Transverse colon (tissue), 4 donors: ENCODE measurements around the gene BFSP2.
"Not testable (repeated sequence)": the region's sequence is repeated elsewhere in the genome, so short reads cannot be mapped to it uniquely, and the experiment has no call there.

Experiments used
- EP300 ChIP-seq: sonication (generic); formaldehyde crosslinking; IDR thresholded peaks from one replicate; pipeline ENCODE4 v1.6.1; 2017; ENCODE audit warnings: antibody characterized with exemption, low read depth
- POLR2AphosphoS5 ChIP-seq, 3 donors: sonication (generic); formaldehyde crosslinking; IDR thresholded peaks; one replicate each; pipeline ENCODE4 v1.6.1; 2016; ENCODE audit warnings: antibody characterized with exemption in 3 of 3
- TF ChIP-seq, protein P1 (sequence below), 5 experiments: fragments of 200-600 bp in 3 of 5; fragments of 450-650 bp in 2 of 5; sonication (generic) in 3 of 5; IDR thresholded peaks; 1 replicate in 2 of 5; 2 replicates in 3 of 5; pipeline ENCODE4 v1.5.1; 2016 to 2017; ENCODE audit warnings: antibody characterized with exemption in 5 of 5, inconsistent platforms in 3 of 5, mild to moderate bottlenecking in 2 of 5, moderate library complexity in 1 of 5

DNA sequence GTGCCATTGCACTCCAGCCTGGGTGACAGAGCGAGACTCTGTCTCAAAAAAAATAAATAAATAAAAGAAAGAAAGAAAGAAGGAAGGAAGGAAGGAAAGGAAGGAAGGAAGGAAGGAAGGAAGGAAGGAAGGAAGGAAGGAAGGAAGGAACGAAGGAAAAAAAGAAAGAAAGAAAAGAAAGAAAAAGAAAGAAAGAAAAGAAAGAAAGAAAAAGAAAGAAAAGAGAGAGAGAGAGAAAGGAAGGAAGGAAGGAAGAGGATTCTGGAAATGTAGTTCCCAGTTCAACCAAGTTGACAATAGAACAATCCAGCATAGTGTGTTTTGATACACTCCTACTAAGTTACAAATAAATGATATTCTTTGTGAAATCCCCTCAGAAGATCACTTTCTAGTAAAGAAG is 102.7 kb downstream of the BFSP2 start:
- not testable (repeated sequence) for TF ChIP-seq EP300; POLR2AphosphoS5 (IDR thresholded peaks at IDR 0.05)
- TF ChIP-seq, protein P1, sequence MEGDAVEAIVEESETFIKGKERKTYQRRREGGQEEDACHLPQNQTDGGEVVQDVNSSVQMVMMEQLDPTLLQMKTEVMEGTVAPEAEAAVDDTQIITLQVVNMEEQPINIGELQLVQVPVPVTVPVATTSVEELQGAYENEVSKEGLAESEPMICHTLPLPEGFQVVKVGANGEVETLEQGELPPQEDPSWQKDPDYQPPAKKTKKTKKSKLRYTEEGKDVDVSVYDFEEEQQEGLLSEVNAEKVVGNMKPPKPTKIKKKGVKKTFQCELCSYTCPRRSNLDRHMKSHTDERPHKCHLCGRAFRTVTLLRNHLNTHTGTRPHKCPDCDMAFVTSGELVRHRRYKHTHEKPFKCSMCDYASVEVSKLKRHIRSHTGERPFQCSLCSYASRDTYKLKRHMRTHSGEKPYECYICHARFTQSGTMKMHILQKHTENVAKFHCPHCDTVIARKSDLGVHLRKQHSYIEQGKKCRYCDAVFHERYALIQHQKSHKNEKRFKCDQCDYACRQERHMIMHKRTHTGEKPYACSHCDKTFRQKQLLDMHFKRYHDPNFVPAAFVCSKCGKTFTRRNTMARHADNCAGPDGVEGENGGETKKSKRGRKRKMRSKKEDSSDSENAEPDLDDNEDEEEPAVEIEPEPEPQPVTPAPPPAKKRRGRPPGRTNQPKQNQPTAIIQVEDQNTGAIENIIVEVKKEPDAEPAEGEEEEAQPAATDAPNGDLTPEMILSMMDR (IDR thresholded peaks at IDR 0.05) = not testable (repeated sequence)
